Gastrocnemius medialis (tissue), 4 donors: ENCODE data around the gene CCNG1. TPM values are rescaled to one million over a fixed set of nuclear protein-coding genes. Genes with fewer than 3 reads are reported as not detected.

Experiments
- ATAC-seq, 2 donors: fragments of 150-250 bp; one replicate each; pipeline ENCODE4 v1.9.1; 2016
- DNase-seq, 2 donors: peaks; one replicate each; pipeline ENCODE4 v3.0.0-alpha.2; 2019
- H3K27ac ChIP-seq, 4 donors: fragments of 200-600 bp; sonication (generic); 1 replicate in 1 of 4; 2 replicates in 3 of 4; pipeline ENCODE4 v1.5.1; 2016 to 2018; ENCODE audit warnings: mild to moderate bottlenecking in 2 of 4, moderate library complexity in 1 of 4
- H3K27me3 ChIP-seq, 3 donors: fragments of 200-600 bp; sonication (generic) in 2 of 3; 1 replicate in 1 of 3; 2 replicates in 2 of 3; pipeline versions ENCODE4 v1.5.1 to v1.6.0; 2016 to 2019; ENCODE audit warnings: mild to moderate bottlenecking in 1 of 3, moderate library complexity in 1 of 3
- H3K36me3 ChIP-seq, 2 donors: fragments of 200-600 bp; sonication (generic) in 1 of 2; one replicate each; pipeline ENCODE4 v1.5.1; 2017 to 2018
- H3K4me1 ChIP-seq, 2 donors: fragments of 200-600 bp; sonication (generic) in 1 of 2; one replicate each; pipeline ENCODE4 v1.5.1; 2016 to 2017; ENCODE audit warnings: mild to moderate bottlenecking in 2 of 2
- H3K4me3 ChIP-seq, 4 donors: fragments of 200-600 bp; sonication (generic) in 3 of 4; 1 replicate in 1 of 4; 2 replicates in 3 of 4; pipeline ENCODE4 v1.5.1; 2016 to 2019; ENCODE audit warnings: mild to moderate bottlenecking in 2 of 4
- H3K9me3 ChIP-seq, 3 donors: fragments of 200-600 bp; sonication (generic) in 2 of 3; 1 replicate in 1 of 3; 2 replicates in 2 of 3; pipeline ENCODE4 v1.5.1; 2016 to 2019
- CTCF ChIP-seq, 5 experiments: fragments of 450-650 bp in 3 of 5; fragments of 200-600 bp in 2 of 5; sonication (generic) in 2 of 5; IDR thresholded peaks in 4 of 5; conservative IDR thresholded peaks in 1 of 5; 1 replicate in 4 of 5; 2 replicates in 1 of 5; pipeline ENCODE4 v1.5.1; 2016 to 2019; ENCODE audit warnings: antibody characterized with exemption in 5 of 5, mild to moderate bottlenecking in 3 of 5, moderate library complexity in 3 of 5
- POLR2A ChIP-seq, 2 donors: fragments of 450-650 bp; IDR thresholded peaks; one replicate each; pipeline ENCODE4 v1.6.1; 2017; ENCODE audit warnings: antibody characterized with exemption in 2 of 2, mild to moderate bottlenecking in 2 of 2, moderate library complexity in 2 of 2
- in situ Hi-C, 4 donors: fragments of 200-750 bp; cut with MboI; loops; one replicate each; pipeline versions ENCODE4 v1.15.0 to v1.8.0; 2017; ENCODE audit warnings: low sequenced_read_pairs in 4 of 4
- intact Hi-C: fragments of 100-400 bp; cut with DNase I; formaldehyde crosslinking; loops from one replicate; pipeline ENCODE4 v1.15.1; 2023; ENCODE audit warnings: low total_unique reads
- total RNA-seq, 4 donors: library from RNA; depleted of rRNA; stranded (reverse); fragments of >200 nt; gene quantifications; one replicate each; pipeline versions ENCODE4 v1.1.0 to v1.2.3, GENCODE V29; 2016

Gene CCNG1
- total RNA-seq, 4 donors from 2014 or later: 63.7 to 125 (median 109) TPM

- DNase-seq: no peak
- Histone ChIP-seq H3K27me3 (no peaks in the 10 kb centered on the region), H3K4me1 (peaks cover 0 to 4% of the 10 kb centered on the region in 2 donors), H3K4me3 (no peak overlapping the region), H3K36me3 (no peaks in the 10 kb centered on the region), H3K9me3 (no peaks in the 10 kb centered on the region), H3K27ac (no peak overlapping the region)
- no peak for TF ChIP-seq POLR2A (IDR thresholded peaks at IDR 0.05)
- no peak for TF ChIP-seq CTCF (IDR thresholded peaks at IDR 0.05 in 4 of 5, conservative IDR thresholded peaks at IDR 0.05 in 1 of 5)
- in situ Hi-C loops: no loop called here
- intact Hi-C loops: no loop called here
- ATAC-seq: no peak
Observed at GRCh38 chr5:163432544-163432943, 4.9 kb upstream of the CCNG1 start.

GRCh38 chr5:163433271-163433670 is 4.1 kb upstream of the CCNG1 start:
- TF ChIP-seq POLR2A (IDR thresholded peaks at IDR 0.05): no peak
- TF ChIP-seq CTCF (IDR thresholded peaks at IDR 0.05 in 4 of 5, conservative IDR thresholded peaks at IDR 0.05 in 1 of 5): no peak
- Histone ChIP-seq H3K27me3 (no peaks in the 10 kb centered on the region), H3K36me3 (no peaks in the 10 kb centered on the region), H3K27ac (no peak overlapping the region), H3K4me3 (no peak overlapping the region), H3K4me1 (peaks cover 0 to 7% of the 10 kb centered on the region in 2 donors), H3K9me3 (no peaks in the 10 kb centered on the region)
- ATAC-seq (no peak), DNase-seq (no peak)
- in situ Hi-C loops (no loop called here), intact Hi-C loops (no loop called here)

GRCh38 chr5:163434401-163434866 is 3.0 kb upstream of the CCNG1 start:
- Histone ChIP-seq H3K4me1 (peaks cover 7 to 18% of the 10 kb centered on the region in 2 donors), H3K27me3 (no peaks in the 10 kb centered on the region), H3K27ac (no peak overlapping the region), H3K4me3 (no peak overlapping the region), H3K9me3 (no peaks in the 10 kb centered on the region), H3K36me3 (no peaks in the 10 kb centered on the region)
- in situ Hi-C loops: no loop called here
- DNase-seq (no peak), ATAC-seq (no peak)
- TF ChIP-seq POLR2A (IDR thresholded peaks at IDR 0.05) (no peak), CTCF (IDR thresholded peaks at IDR 0.05 in 4 of 5, conservative IDR thresholded peaks at IDR 0.05 in 1 of 5) (no peak)
- intact Hi-C loops: no loop called here

- peak overlapping the region; percentile 91 to 100 (median 92) for H3K27ac ChIP-seq
Observed at GRCh38 chr5:163436515-163436914, 880 bp upstream of the CCNG1 start.

More at GRCh38 chr5:163436515-163436914, 880 bp upstream of the CCNG1 start:
- in situ Hi-C loops (no loop called here), intact Hi-C loops (no loop called here)
- Histone ChIP-seq H3K4me1 (peaks cover 23 to 36% of the 10 kb centered on the region in 2 donors), H3K9me3 (no peaks in the 10 kb centered on the region), H3K36me3 (peaks cover 0 to 13% of the 10 kb centered on the region in 2 donors), H3K27me3 (no peaks in the 10 kb centered on the region), H3K4me3 (peak overlapping the region in 1 of 4 donors; percentile 100)
- DNase-seq (no peak), ATAC-seq (no peak)
- TF ChIP-seq CTCF (IDR thresholded peaks at IDR 0.05 in 4 of 5, conservative IDR thresholded peaks at IDR 0.05 in 1 of 5) (no peak), POLR2A (IDR thresholded peaks at IDR 0.05) (no peak)
